Iris pigment epithelial cell (primary cell): ENCODE data around the gene CPPED1.

Experiments used
- DNase-seq: peaks from one replicate; pipeline ENCODE4 v3.0.0-alpha.2; 2011; ENCODE audit warnings: low read depth

CPPED1 gene

DNA sequence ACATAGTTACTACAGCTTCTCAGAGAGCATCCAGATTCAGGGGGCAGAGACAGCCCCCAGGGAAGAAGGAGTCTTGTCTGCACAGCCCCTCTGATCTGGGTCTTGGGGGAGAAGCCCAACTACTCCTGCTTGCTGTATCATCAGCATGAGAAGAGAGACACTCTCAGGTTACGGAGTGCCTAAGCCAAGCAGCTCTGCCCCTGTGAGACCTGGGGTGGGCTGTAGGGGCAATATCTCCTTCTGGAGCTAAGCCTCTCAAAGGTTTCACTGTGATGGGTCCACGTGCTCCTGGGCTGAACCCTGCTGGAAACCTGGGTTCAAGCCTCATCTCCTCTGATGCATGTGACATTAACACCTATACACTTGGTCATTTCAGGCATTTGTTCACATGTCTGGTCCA, 123.2 kb downstream of the CPPED1 start:
- DNase-seq: no peak

DNA sequence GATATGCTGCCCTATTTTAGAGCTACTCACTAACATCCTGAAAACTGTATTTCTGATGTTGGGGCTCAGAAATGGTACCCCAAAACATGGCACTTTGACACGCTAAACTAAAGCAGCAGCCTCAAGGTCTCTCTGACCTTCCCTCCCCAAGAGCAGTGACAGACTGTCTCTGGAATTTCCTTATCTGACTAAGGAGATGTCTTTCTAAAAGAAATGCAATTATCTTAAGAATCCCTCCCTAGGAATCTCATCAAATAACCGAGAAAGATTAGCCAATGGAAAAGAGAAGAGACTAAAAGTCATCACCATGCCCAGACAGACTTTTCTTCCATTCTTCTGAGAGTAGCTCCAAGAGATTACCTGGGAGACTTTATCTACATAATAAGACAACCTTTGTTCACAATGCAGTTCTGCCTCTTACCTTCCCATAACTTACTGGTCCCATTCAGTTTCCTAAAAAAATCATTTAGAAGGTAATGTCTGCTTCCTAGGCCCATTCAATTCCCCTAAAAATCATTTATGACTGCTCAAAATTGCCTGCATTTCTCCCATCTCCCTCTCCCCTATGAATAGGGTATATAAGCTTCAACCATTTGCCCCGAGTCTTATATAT, 123.9 kb downstream of the CPPED1 start:
- DNase-seq: peak; percentile 64

DNA sequence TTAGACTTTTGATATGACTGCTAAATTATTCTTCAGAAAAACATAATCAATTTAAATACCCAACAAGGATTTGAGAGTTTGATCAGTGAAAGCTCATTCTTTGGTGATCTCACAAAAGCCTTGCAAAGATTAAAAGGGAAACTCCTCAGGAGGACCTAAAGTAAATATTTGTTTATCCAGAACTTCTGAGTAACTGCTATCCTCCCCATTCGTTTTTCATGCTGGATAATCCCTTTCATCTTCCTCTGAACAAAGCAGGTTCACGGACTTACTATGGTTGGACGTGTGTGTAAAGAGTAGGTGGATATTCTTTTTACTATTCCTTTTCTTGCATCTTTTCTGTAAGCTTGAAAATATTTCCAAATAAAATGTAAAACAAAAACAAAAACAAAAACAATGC, 124.7 kb downstream of the CPPED1 start:
- no peak for DNase-seq

DNA sequence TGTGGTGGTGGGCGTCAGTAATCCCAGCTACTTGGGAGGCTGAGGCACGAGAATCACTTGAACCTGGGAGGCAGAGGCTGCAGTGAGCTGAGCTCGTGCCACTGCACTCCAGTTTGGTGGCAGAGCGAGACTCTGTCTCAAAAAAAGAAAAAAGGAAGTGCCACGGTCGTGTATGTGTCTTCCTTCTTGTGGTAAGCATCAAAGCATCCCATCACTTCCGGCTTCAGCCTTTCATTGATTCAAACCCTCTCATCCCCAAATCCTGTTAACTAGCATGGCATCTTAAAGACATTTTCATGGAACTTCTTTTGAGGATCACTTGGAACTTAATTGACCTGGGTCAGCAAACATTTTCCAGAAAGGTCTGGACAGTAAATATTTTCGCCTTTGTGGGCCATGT, 126.2 kb downstream of the CPPED1 start:
- no peak for DNase-seq

DNA sequence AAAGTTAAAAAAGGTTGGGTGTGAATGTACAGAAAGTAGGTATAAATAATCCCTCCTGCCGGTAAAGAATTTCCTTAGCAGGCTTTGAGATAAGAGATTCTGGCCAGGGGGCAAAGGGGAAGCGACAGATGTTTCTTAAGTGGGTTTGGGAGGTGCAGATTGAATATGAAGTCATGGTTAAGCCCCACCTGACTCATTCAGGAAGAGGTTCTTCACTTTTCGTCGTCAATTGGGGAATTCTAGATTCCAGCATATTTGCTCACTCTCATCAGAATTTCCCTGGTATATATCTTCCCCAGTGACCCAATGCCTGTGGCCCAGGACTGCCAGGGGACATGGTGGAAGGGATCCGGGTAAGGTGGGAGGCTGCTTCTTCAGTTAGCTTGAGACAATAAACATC, 127.8 kb downstream of the CPPED1 start:
- DNase-seq: peak; percentile 92

DNA sequence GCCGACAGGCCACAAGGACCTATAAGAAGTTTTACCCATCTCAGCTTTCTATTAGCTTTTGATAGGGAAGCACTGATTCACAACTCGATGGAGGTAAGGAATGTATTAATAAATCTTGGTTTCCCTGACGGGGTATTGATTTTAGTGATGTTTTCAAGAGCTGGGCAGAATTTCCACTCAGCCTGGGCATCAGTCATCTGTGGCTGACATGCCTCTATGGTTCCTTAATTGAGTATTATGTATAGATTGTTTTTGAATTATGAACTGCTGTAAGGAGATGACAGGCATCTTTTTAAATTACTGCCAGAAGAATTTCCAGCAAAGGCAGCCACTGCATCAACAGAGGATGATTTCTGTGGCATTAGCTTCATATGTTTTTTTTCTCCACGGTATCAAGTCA, 128.6 kb downstream of the CPPED1 start:
- DNase-seq: no peak

DNA sequence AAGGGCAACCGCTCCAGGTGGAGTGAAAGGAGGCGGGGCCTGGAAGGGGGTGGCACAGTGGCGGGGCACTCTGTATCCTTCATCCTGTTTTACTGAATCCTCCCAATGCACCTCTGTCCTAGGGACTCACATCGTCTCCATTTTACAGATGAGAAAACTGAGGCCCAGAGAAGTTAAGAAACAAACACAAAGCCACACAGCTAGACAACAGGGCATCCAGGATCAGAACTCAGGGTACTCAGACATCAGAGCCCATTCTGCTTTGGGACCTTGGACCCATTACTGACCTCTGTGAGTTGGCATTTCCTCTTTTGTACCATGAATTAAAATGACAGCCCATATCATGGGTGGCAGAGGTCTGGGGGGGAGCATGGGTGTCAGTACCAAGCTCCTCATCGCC, 129.2 kb downstream of the CPPED1 start:
- DNase-seq: no peak

DNA sequence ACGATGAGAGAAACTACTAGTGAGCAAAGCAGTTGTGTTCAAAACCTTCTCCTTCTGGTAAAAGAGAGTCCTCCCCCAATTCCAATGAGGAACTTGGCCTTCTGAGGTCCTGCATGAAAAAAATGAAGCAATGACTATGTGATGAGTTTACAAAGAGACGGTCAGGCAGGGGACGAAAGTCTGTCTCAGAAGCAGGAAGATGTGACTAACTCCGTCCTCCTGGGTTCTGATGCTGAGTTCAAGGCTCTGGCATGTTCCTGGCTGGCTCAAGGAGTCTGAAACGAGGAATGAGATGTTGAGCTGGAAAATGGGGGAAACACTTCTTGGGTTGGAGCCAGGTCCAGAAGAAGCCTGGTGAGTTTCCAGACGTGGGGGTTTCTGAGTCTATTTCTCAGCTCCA, 129.6 kb downstream of the CPPED1 start:
- peak; percentile 62 for DNase-seq

DNA sequence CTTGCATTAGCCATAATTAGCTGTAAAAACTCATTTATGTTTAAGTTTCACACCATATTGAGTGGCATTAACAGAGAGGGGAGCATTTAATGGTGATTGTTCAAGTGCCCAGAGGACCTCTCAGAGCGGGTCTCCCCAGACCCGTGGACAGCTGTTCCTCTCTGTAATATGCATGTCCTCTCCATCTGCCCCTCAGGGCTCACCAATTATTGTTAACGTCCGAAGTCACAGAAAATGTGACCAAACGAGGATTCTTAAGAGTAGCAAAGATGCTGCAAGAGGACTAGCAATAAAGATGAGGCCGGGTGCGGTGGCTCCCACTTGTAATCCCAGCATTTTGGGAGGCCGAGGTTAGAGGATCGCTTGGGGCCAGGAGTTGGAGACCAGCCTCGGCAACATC, 130.2 kb downstream of the CPPED1 start:
- DNase-seq: no peak

DNA sequence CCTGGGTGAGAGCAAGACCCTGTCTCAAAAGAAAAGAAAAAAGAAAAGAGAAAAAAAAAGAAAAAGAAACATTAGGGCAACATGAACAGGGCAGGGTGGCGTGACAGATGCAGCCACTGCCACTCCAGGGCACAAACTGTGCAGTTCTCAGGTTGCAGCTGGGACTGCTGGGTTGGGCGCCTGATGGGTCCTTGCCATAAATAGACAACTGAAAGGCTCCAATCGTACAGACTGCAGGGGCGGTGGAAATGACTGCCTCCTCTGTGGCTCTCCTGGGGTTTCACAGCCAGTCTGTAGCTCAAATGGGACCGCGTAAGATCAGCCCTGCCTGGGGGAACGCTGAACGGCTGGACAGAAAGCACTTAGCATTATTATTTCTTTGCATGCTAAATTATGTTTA, 130.7 kb downstream of the CPPED1 start:
- no peak for DNase-seq

DNA sequence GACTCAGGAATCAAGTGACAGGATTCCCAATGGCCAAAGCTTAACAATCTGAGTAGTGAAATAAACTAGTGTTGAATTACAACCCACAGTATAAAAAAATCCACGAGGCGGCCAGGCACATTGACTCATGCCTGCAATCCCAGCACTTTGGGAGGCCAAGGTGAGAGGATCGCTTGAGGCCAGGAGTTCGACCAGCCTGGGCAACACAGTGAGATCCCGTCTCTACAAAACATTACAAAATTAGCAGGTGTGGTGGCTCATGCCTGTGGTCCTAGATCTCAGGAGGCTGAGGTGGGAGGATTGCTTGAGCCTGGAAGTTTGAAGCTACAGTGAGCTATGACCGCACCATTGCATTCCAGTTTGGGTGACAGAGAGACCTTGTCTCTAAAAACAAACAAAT, 133.8 kb downstream of the CPPED1 start:
- no peak for DNase-seq

DNA sequence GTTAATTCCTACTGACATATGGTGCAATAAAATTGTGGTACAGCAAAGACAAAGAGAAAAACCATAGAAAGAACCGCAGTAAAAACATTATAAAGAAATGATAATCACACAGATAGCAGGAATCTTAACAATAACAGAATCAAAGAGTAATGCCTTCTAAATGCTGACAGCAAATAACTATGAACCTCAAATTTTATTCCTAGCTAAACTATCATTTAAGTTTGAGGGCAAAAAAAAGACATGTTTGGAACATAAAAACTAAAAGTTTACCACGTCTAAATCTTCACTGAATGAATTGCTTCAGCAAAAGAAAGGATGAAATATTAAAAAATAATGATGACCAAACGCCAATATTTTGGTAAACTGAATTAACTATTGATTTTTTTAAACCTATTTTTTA, 135.8 kb downstream of the CPPED1 start:
- no peak for DNase-seq

DNA sequence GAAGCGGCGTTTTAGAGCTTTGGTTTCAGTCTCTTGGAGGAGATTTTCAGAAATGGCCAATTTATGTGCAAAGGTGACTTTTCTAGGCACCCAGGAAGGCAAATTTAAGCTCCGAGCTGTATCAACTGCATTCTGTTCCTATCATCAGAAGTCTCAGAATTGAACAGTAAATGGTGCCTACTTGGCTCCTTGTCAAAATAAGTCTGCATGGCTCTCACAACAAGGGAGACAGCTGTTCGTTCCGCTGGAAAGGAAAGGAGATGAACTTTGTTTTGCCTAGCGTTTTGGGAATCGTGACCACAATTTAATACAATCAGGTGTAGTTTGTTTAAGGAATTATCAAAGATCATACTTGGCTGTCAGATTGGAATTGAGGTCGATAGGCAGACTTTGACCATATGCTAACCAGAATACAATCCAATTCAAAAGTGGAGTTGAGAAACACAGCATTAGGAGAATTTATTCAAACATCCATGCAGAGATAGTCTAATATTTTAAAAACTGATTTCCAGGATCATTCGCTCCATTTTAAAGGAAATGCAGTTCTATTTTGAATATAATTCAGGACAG, 139.4 kb downstream of the CPPED1 start:
- no peak for DNase-seq

DNA sequence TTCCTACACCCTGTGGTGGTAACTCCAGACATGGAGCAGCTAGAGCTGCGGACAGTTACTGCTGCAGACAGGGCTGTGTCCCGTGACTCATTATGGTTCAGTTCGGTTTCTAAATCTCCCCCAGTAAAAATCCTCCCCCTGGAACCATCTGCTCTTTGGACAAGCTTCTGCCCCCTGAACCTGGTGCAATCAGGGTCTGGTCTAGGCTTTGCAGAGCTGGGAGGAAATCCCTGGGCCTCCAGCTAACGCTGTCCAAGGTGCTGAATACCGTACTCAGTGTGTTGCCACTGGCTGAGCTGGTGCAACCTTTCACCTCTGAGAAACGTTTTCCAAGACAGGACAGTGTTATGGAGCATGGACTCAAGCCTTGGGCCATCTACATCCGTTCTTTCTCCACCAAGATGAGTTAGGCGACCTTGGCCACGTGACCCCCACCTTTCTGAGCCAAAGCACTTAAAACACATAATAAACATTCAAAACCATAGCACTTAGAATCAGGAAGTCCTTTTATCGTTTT, 142.0 kb downstream of the CPPED1 start:
- no peak for DNase-seq

DNA sequence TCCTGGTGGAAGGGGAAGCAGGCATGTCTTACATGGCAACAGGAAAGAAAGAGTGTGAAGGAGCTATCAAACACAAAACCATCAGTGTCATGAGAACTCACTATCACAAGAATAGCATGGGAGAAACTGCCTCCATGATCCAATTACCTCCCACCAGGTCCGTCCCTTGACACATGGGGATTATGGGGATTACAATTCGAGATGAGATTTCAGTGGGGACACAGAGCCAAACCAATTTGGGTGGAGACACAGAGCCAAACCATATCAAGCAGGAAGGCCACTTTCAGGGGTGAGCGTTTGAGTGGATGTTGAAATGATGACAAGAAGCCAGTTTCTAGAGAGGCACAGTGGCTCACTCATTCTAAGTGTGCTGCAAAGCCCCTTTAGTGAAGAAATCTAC, 143.8 kb downstream of the CPPED1 start:
- DNase-seq: no peak

DNA sequence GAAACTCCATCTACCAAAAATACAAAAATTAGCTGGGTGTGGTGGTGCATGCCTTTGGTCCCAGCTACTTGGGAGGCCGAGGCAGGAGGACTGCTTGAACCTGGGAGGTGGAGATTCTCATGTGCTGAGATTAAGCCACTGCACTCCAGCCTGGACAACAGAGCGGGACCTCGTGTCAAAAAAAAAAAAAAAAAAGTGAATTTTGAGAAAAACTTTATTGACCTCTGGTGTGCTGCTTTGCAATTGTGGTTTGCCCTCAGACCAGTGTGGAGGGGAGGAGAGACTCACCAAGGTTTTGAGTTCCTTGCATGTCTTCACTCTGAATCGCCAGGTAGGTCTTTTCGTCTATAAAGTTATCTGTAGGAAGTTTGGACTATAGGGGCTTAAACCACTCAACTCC, 145.2 kb downstream of the CPPED1 start:
- no peak for DNase-seq

DNA sequence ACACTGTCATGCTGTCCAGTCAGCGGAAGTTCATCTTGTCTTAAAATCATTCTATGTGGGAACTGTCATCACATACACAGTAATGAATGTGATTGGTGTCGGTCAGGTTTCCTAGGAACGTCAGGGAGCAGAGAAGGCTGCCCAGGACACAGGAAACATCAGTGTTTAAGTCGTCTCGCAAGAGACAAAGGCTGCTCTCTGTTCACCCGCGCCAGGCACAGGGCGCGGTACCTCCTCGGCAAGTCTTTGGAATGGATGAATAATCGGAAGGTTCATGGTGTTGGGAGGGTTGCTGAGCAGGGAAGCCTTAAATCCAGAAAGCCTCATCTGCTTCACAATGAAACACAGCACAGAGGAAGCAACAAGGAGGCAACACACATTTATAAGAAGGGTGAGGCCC, 148.2 kb downstream of the CPPED1 start:
- no peak for DNase-seq

DNA sequence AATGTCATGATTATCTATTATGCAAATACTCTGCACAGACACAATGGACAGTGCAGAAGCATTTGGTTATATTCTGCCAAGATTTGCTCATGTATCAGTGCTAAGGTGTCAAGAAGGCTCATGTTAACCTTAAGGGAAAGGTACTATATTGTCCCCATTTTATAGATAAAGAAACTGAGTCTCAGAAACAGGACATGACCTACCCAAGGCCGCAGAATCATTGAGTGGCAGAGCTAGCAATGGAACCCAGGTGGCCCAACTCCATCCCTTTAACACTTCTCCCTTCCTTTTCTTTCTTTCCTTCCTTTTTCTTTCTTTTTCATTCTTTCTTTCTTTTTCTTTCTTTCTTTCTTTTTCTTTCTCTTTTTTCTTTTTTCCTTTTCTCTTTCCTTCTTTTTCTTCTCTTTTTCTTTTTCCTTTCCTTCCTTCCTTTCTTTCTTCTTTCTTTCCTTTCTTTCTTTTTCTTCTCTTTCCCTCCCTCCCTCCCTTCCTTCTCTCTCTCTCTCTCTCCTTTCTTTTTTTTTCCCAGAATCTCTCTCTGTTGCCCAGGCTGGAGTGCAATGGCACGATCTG, 149.8 kb downstream of the CPPED1 start:
- DNase-seq: no peak

DNA sequence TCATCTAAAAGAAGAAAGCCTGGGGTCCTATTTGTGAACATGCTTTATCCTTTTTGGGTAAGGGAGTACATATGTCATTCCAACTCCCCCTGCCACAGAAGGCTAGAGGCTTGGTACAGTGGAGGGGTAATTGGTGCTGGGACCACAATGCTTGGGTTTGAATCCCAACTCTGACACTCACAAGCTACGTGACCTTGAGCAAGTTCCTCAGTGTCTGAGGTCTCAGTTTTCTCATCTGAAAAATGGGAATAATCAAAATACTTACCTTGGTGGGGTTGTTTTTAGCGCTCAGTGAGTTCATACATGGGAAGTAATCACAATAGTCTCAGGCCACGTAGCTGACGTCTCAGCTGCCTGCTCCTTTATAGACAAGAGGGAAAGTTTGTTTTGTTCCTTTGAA, 150.8 kb downstream of the CPPED1 start:
- DNase-seq: no peak

DNA sequence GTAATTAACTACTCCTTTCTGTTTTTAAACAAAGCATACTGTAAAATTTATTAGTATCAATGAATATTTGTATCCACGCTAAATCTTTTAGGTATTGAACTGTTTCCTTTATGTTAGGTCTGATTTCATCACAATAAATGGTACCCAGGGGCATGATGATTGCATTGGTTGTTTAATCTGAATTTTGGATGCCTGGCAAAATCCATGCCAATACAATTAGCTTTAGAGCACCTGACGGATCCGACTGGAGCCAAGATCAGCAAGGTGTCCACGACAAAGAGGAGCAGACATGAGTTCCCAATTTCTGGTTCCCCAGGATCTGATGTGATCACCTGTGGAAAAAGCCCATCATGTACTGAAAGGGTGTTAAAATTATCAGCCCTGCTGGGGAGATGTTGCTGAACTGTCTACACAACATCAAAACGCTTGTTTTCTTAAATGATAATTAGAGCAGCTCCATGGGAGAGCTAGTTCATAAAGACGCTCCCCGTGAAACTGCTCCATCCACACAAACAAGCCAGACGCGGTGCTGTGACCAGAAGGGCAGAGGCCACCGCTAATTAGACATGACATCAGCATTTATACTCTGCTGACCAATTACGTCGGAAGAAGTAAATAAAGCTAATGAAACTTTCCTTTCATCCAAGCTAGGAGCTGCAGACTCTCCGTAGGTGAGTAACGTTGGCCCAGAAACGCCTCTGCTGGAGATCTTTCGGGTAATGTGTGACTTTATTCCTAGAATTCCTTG, 151.7 kb downstream of the CPPED1 start:
- no peak for DNase-seq

DNA sequence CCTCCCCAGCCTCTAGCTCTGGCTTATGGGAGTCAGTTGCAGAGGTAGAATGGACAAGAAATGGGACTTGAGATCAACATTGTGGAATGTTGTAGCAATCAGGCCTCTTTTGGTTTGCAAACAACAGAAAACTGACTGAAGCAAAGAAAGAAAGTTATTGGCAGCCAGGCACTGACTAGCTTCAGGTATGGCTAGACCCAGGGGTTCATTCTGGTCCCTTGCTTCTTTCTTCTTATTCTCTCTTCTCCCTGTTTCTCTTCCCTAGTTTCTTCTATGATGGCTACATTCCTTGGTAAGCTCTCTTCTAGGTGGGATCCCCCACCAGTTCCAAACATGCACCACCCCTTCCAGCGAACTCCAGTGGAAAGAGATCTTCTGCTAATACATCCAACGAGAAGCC, 154.3 kb downstream of the CPPED1 start:
- DNase-seq: no peak

DNA sequence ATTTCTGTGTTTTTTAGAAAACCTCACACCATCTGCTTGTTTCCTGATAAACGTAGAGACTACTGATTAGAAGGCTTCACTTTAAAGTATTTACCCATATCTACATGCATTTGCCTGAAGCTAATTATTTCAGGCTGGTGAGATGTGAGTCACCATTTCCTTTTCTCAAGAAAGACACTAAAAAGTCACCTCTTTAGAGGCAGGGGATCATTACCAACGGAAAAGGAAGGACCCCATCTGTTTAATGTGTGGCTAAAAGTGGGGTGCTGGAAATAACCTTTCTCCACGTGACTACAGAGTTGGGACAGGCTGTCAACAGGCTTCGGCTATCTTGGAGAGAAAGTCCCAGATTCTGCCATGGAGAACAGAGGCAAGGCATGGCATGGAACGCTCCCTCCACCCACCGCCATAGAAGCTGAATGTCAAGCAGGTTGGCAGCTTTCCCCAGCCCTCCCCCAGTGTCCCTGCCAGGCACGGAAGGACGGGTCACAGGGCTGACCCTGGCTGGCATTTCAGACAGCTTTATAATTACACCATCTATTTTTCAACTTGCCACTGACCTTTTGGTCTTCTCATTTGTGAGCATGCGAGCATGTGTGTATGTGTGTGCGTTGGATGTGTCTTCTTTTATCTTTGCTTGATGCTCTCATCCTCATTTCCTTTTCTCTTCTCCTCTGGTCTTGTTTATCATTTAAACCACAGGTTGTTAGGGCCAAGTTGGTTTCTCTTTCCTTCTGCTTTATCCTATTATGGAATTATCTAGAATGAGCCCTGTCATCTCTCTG, 157.0 kb downstream of the CPPED1 start:
- peak; percentile 37 for DNase-seq
